ENCODE measurements around the gene CEMIP.

GRCh38 chr15:80880086-80880485 is 100.9 kb downstream of the CEMIP start:
- TF ChIP-seq, protein P1, sequence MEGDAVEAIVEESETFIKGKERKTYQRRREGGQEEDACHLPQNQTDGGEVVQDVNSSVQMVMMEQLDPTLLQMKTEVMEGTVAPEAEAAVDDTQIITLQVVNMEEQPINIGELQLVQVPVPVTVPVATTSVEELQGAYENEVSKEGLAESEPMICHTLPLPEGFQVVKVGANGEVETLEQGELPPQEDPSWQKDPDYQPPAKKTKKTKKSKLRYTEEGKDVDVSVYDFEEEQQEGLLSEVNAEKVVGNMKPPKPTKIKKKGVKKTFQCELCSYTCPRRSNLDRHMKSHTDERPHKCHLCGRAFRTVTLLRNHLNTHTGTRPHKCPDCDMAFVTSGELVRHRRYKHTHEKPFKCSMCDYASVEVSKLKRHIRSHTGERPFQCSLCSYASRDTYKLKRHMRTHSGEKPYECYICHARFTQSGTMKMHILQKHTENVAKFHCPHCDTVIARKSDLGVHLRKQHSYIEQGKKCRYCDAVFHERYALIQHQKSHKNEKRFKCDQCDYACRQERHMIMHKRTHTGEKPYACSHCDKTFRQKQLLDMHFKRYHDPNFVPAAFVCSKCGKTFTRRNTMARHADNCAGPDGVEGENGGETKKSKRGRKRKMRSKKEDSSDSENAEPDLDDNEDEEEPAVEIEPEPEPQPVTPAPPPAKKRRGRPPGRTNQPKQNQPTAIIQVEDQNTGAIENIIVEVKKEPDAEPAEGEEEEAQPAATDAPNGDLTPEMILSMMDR (IDR thresholded peaks at IDR 0.05 in 4 of 5, conservative IDR thresholded peaks at IDR 0.05 in 1 of 5): no peak
- TF ChIP-seq POLR2A (IDR thresholded peaks at IDR 0.05): no peak
